Neuron (in vitro differentiated cells): ENCODE data around the gene MGAT4B.

Source experiments
- H2AFZ ChIP-seq: one replicate; pipeline ENCODE4 v1.6.1; 2013; ENCODE audit warnings: low read depth, mild to moderate bottlenecking, inconsistent platforms, low read length, moderate library complexity
- H3K27me3 ChIP-seq: one replicate; pipeline ENCODE4 v1.6.1; 2013; ENCODE audit warnings: low read length; ENCODE audit not compliant: insufficient read depth
- H3K36me3 ChIP-seq: one replicate; pipeline ENCODE4 v1.6.1; 2013; ENCODE audit warnings: low read length; ENCODE audit not compliant: insufficient read depth
- H3K4me1 ChIP-seq: one replicate; pipeline ENCODE4 v1.6.1; 2013; ENCODE audit warnings: low read length; ENCODE audit not compliant: insufficient read depth
- H3K4me3 ChIP-seq: 2 replicates; pipeline ENCODE4 v1.5.1; 2013; ENCODE audit warnings: mild to moderate bottlenecking, low read length, moderate library complexity
- H3K9me3 ChIP-seq: one replicate; pipeline ENCODE4 v1.6.1; 2013; ENCODE audit warnings: low read length

Gene MGAT4B

GRCh38 chr5:179762781-179763176 lies 43.9 kb downstream of the MGAT4B start:
- Histone ChIP-seq H3K9me3 (no peaks in the 10 kb centered on the region), H3K4me1 (peaks cover 34% of the 10 kb centered on the region), H3K27me3 (no peaks in the 10 kb centered on the region), H3K4me3 (no peak overlapping the region), H2AFZ (no peak overlapping the region), H3K36me3 (peaks cover 28% of the 10 kb centered on the region)

- Histone ChIP-seq H3K4me3 (no peak overlapping the region), H3K27me3 (no peaks in the 10 kb centered on the region), H3K9me3 (no peaks in the 10 kb centered on the region), H2AFZ (no peak overlapping the region), H3K4me1 (peaks cover 34% of the 10 kb centered on the region), H3K36me3 (peaks cover 24% of the 10 kb centered on the region)
Measured at GRCh38 chr5:179762079-179762780, 44.4 kb downstream of the MGAT4B start.

- Histone ChIP-seq H3K9me3 (no peaks in the 10 kb centered on the region), H3K36me3 (peaks cover under 1% of the 10 kb centered on the region), H3K4me1 (peaks cover 26% of the 10 kb centered on the region), H3K4me3 (no peak overlapping the region), H2AFZ (no peak overlapping the region), H3K27me3 (no peaks in the 10 kb centered on the region)
Measured at GRCh38 chr5:179759581-179760551, 46.8 kb downstream of the MGAT4B start.

- H2AFZ ChIP-seq = no peak overlapping the region
- no peaks in the 10 kb centered on the region for H3K36me3 ChIP-seq
- no peaks in the 10 kb centered on the region for H3K9me3 ChIP-seq
- H3K4me3 ChIP-seq = no peak overlapping the region
- H3K4me1 ChIP-seq = peaks cover 33% of the 10 kb centered on the region
- no peaks in the 10 kb centered on the region for H3K27me3 ChIP-seq
Measured at GRCh38 chr5:179758955-179759354, 47.7 kb downstream of the MGAT4B start.

GRCh38 chr5:179755022-179755421 lies 51.6 kb downstream of the MGAT4B start:
- Histone ChIP-seq H2AFZ (no peak overlapping the region), H3K36me3 (peaks cover 12% of the 10 kb centered on the region), H3K4me3 (no peak overlapping the region), H3K27me3 (no peaks in the 10 kb centered on the region), H3K4me1 (peaks cover 12% of the 10 kb centered on the region), H3K9me3 (peaks cover 2% of the 10 kb centered on the region)

- Histone ChIP-seq H3K4me1 (peaks cover 12% of the 10 kb centered on the region), H3K27me3 (no peaks in the 10 kb centered on the region), H3K4me3 (no peak overlapping the region), H3K36me3 (peaks cover 17% of the 10 kb centered on the region), H2AFZ (no peak overlapping the region), H3K9me3 (peaks cover 5% of the 10 kb centered on the region)
Measured at GRCh38 chr5:179753971-179754370, 52.7 kb downstream of the MGAT4B start.

GRCh38 chr5:179749857-179750508 lies 56.7 kb downstream of the MGAT4B start:
- peaks cover 27% of the 10 kb centered on the region for H3K36me3 ChIP-seq
- no peaks in the 10 kb centered on the region for H3K27me3 ChIP-seq
- no peak overlapping the region for H3K4me3 ChIP-seq
- no peak overlapping the region for H2AFZ ChIP-seq
- peaks cover 9% of the 10 kb centered on the region for H3K4me1 ChIP-seq
- H3K9me3 ChIP-seq = peaks cover 10% of the 10 kb centered on the region

- H2AFZ ChIP-seq = no peak overlapping the region
- H3K4me3 ChIP-seq = no peak overlapping the region
- no peaks in the 10 kb centered on the region for H3K4me1 ChIP-seq
- peaks cover 25% of the 10 kb centered on the region for H3K36me3 ChIP-seq
- H3K9me3 ChIP-seq = peaks cover 10% of the 10 kb centered on the region
- no peaks in the 10 kb centered on the region for H3K27me3 ChIP-seq
Measured at GRCh38 chr5:179747811-179748210, 58.9 kb downstream of the MGAT4B start.
